Breast epithelium (tissue), 4 donors: Measurements from ENCODE around the gene ZSWIM7. TPM values are rescaled to one million over a fixed set of nuclear protein-coding genes. Genes with fewer than 3 reads are reported as not detected.

Experiments used
- DNase-seq, 2 donors: peaks; one replicate each; pipeline ENCODE4 v3.0.0-alpha.2; 2019; ENCODE audit warnings: low spot score in 2 of 2
- H3K27ac ChIP-seq, 2 donors: fragments of 200-600 bp; sonication (generic) in 1 of 2; one replicate each; pipeline ENCODE4 v1.5.1; 2016 to 2019; ENCODE audit warnings: mild to moderate bottlenecking in 1 of 2
- H3K27me3 ChIP-seq, 2 donors: fragments of 200-600 bp; sonication (generic) in 1 of 2; one replicate each; pipeline versions ENCODE4 v1.5.1 to v1.6.0; 2017 to 2019; ENCODE audit warnings: control low read depth in 1 of 2, mild to moderate bottlenecking in 1 of 2
- H3K36me3 ChIP-seq: fragments of 200-600 bp; one replicate; pipeline ENCODE4 v1.5.1; 2019
- H3K4me1 ChIP-seq, 2 donors: fragments of 200-600 bp; sonication (generic); one replicate each; pipeline ENCODE4 v1.5.1; 2016 to 2019; ENCODE audit warnings: control low read depth in 1 of 2
- H3K4me3 ChIP-seq, 3 donors: fragments of 200-600 bp; sonication (generic); 1 replicate in 2 of 3; 2 replicates in 1 of 3; pipeline ENCODE4 v1.5.1; 2016 to 2019; ENCODE audit warnings: mild to moderate bottlenecking in 3 of 3, moderate library complexity in 2 of 3
- H3K9me3 ChIP-seq, 2 donors: fragments of 200-600 bp; sonication (generic) in 1 of 2; one replicate each; pipeline ENCODE4 v1.5.1; 2016 to 2019; ENCODE audit warnings: control low read depth in 1 of 2
- POLR2A ChIP-seq: fragments of 450-650 bp; IDR thresholded peaks from one replicate; pipeline ENCODE4 v1.6.1; 2016; ENCODE audit warnings: antibody characterized with exemption, mild to moderate bottlenecking, moderate library complexity
- POLR2AphosphoS5 ChIP-seq, 3 donors: sonication (generic); formaldehyde crosslinking; IDR thresholded peaks; one replicate each; pipeline ENCODE4 v1.6.1; 2017; ENCODE audit warnings: antibody characterized with exemption in 3 of 3
- intact Hi-C: fragments of 100-400 bp; cut with DNase I; formaldehyde crosslinking; loops from one replicate; pipeline ENCODE4 v1.15.1; 2023; ENCODE audit warnings: low total_unique reads
- total RNA-seq, 3 donors: library from RNA; depleted of rRNA; stranded (reverse); fragments of >200 nt; gene quantifications; one replicate each; pipeline ENCODE4 v1.1.0, GENCODE V29; 2016
- TF ChIP-seq, protein P1 (sequence below), 3 donors: fragments of 450-650 bp; IDR thresholded peaks; one replicate each; pipeline ENCODE4 v1.5.1; 2016 to 2017; ENCODE audit warnings: antibody characterized with exemption in 3 of 3, mild to moderate bottlenecking in 3 of 3, moderate library complexity in 3 of 3

Gene ZSWIM7
- total RNA-seq, 3 donors from 2014 or later = 19.7 to 20.9 (median 20.3) TPM

GRCh38 chr17:15957608-15958307 is 41.7 kb downstream of the ZSWIM7 start:
- TF ChIP-seq POLR2AphosphoS5 (IDR thresholded peaks at IDR 0.05) (no peak), POLR2A (no peak)
- TF ChIP-seq, protein P1, sequence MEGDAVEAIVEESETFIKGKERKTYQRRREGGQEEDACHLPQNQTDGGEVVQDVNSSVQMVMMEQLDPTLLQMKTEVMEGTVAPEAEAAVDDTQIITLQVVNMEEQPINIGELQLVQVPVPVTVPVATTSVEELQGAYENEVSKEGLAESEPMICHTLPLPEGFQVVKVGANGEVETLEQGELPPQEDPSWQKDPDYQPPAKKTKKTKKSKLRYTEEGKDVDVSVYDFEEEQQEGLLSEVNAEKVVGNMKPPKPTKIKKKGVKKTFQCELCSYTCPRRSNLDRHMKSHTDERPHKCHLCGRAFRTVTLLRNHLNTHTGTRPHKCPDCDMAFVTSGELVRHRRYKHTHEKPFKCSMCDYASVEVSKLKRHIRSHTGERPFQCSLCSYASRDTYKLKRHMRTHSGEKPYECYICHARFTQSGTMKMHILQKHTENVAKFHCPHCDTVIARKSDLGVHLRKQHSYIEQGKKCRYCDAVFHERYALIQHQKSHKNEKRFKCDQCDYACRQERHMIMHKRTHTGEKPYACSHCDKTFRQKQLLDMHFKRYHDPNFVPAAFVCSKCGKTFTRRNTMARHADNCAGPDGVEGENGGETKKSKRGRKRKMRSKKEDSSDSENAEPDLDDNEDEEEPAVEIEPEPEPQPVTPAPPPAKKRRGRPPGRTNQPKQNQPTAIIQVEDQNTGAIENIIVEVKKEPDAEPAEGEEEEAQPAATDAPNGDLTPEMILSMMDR (IDR thresholded peaks at IDR 0.05) = no peak
- no peaks in the 10 kb centered on the region for H3K36me3 ChIP-seq
- H3K27ac ChIP-seq = no peak overlapping the region
- H3K4me1 ChIP-seq = peaks cover 0 to 3% of the 10 kb centered on the region in 2 donors
- intact Hi-C loops = no loop called here
- no peaks in the 10 kb centered on the region for H3K9me3 ChIP-seq
- no peaks in the 10 kb centered on the region for H3K27me3 ChIP-seq
- no peak for DNase-seq
- H3K4me3 ChIP-seq = no peak overlapping the region

- H3K4me3 ChIP-seq = no peak overlapping the region
- TF ChIP-seq, protein P1 (IDR thresholded peaks at IDR 0.05) = no peak
- TF ChIP-seq POLR2AphosphoS5 (IDR thresholded peaks at IDR 0.05) (no peak), POLR2A (no peak)
- H3K27ac ChIP-seq = no peak overlapping the region
- no peaks in the 10 kb centered on the region for H3K27me3 ChIP-seq
- no peaks in the 10 kb centered on the region for H3K36me3 ChIP-seq
- no peak for DNase-seq
- intact Hi-C loops = no loop called here
- peaks cover 0 to 3% of the 10 kb centered on the region in 2 donors for H3K4me1 ChIP-seq
- no peaks in the 10 kb centered on the region for H3K9me3 ChIP-seq
These were observed 42.3 kb downstream of the ZSWIM7 start for GRCh38 chr17:15957206-15957605.

- no peaks in the 10 kb centered on the region for H3K9me3 ChIP-seq
- H3K4me3 ChIP-seq = no peak overlapping the region
- DNase-seq = no peak
- H3K27ac ChIP-seq = no peak overlapping the region
- no peak for TF ChIP-seq POLR2AphosphoS5 (IDR thresholded peaks at IDR 0.05)
- TF ChIP-seq, protein P1 (IDR thresholded peaks at IDR 0.05) = no peak
- peaks cover 0 to 3% of the 10 kb centered on the region in 2 donors for H3K4me1 ChIP-seq
- H3K36me3 ChIP-seq = no peaks in the 10 kb centered on the region
- H3K27me3 ChIP-seq = no peaks in the 10 kb centered on the region
- intact Hi-C loops = no loop called here
These were observed 43.5 kb downstream of the ZSWIM7 start for GRCh38 chr17:15955793-15956541.

DNA sequence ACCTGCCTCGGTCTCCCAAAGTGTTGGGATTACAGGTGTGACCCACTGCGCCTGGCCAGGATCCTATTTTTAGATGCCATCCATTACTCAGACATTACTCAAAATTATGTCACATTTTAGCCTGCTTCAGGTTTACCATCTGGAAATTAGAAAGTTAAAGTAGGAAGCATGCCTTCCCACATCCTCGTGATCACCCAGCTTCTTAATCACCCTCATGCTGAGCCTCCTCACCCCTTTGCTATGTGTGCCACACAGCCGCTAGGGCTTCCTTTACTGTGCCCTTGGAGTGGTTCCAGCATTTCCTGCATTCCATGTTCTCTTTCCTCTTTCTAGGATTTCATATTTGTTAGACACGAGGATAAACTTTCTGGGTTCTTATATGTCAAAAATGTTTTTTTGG is 45.3 kb downstream of the ZSWIM7 start:
- Histone ChIP-seq H3K4me3 (no peak overlapping the region), H3K36me3 (no peaks in the 10 kb centered on the region), H3K27me3 (no peaks in the 10 kb centered on the region), H3K9me3 (no peaks in the 10 kb centered on the region), H3K27ac (no peak overlapping the region), H3K4me1 (peaks cover 0 to 3% of the 10 kb centered on the region in 2 donors)
- DNase-seq = no peak
- TF ChIP-seq POLR2A = no peak
- TF ChIP-seq, protein P1 (IDR thresholded peaks at IDR 0.05) = no peak
- no peak for TF ChIP-seq POLR2AphosphoS5 (IDR thresholded peaks at IDR 0.05)
- intact Hi-C loops = no loop called here
